ENCODE measurements around the gene COX11.

COX11 gene

GRCh38 chr17:54956791-54957190 lies 11.7 kb downstream of the COX11 start:
- DNase-seq = no peak

- DNase-seq = no peak
Observed at GRCh38 chr17:54951286-54951685, 17.2 kb downstream of the COX11 start.

GRCh38 chr17:54950116-54950515 lies 18.3 kb downstream of the COX11 start:
- DNase-seq = no peak

GRCh38 chr17:54948380-54948779 lies 20.1 kb downstream of the COX11 start:
- DNase-seq = no peak

- DNase-seq = no peak
Observed at GRCh38 chr17:54947396-54947795, 21.1 kb downstream of the COX11 start.

GRCh38 chr17:54945671-54946070 lies 22.8 kb downstream of the COX11 start:
- no peak for DNase-seq

- no peak for DNase-seq
Observed at GRCh38 chr17:54945231-54945630, 23.2 kb downstream of the COX11 start.

GRCh38 chr17:54944796-54945195 lies 23.7 kb downstream of the COX11 start:
- no peak for DNase-seq

- DNase-seq = no peak
Observed at GRCh38 chr17:54941285-54941684, 27.2 kb downstream of the COX11 start.

- no peak for DNase-seq
Observed at GRCh38 chr17:54937426-54937825, 31.0 kb downstream of the COX11 start.

- DNase-seq = no peak
Observed at GRCh38 chr17:54937018-54937417, 31.4 kb downstream of the COX11 start.

GRCh38 chr17:54935471-54935870 lies 33.0 kb downstream of the COX11 start:
- DNase-seq = no peak

- no peak for DNase-seq
Observed at GRCh38 chr17:54933921-54934320, 34.5 kb downstream of the COX11 start.

- no peak for DNase-seq
Observed at GRCh38 chr17:54932711-54933110, 35.7 kb downstream of the COX11 start.

GRCh38 chr17:54927525-54927924 lies 40.9 kb downstream of the COX11 start:
- no peak for DNase-seq

- DNase-seq = no peak
Observed at GRCh38 chr17:54924405-54924804, 44.0 kb downstream of the COX11 start.

- DNase-seq = no peak
Observed at GRCh38 chr17:54920819-54921218, 47.6 kb downstream of the COX11 start.

GRCh38 chr17:54919425-54919824 lies 49.0 kb downstream of the COX11 start:
- DNase-seq = no peak

- DNase-seq = no peak
Observed at GRCh38 chr17:54916721-54917120, 51.7 kb downstream of the COX11 start.

All from stimulated activated CD4-positive, alpha-beta T cell treated with anti-CD3 and anti-CD28 coated beads, Interleukin-4, amount 100 ng/mL, for 1 hour (primary cell).